Skeletal muscle satellite cell (primary cell): ENCODE measurements around the gene NMBR.
"Not testable (repeated sequence)": the region's sequence is repeated elsewhere in the genome, so short reads cannot be mapped to it uniquely, and the experiment has no call there.

Experiments
- H3K27me3 ChIP-seq: 2 replicates; pipeline ENCODE4 v1.7.0; 2013; ENCODE audit warnings: low read length; ENCODE audit not compliant: control insufficient read depth, insufficient read depth
- H3K36me3 ChIP-seq: 2 replicates; pipeline ENCODE4 v1.7.0; 2013; ENCODE audit warnings: mild to moderate bottlenecking, control low read depth, low read length; ENCODE audit not compliant: insufficient read depth
- H3K4me1 ChIP-seq: 2 replicates; pipeline ENCODE4 v1.7.0; 2013; ENCODE audit warnings: low read length; ENCODE audit not compliant: control insufficient read depth, insufficient read depth
- H3K4me2 ChIP-seq: 2 replicates; pipeline ENCODE4 v1.7.0; 2013; ENCODE audit warnings: mild to moderate bottlenecking, low read length
- H3K4me3 ChIP-seq: 2 replicates; pipeline ENCODE4 v1.7.0; 2013; ENCODE audit warnings: low read length
- H3K9ac ChIP-seq: 2 replicates; pipeline ENCODE4 v1.7.0; 2013; ENCODE audit warnings: mild to moderate bottlenecking, low read depth, low read length, moderate library complexity
- H3K9me3 ChIP-seq: replicated peaks from 2 replicates; pipeline ENCODE4 v1.7.0; 2013; ENCODE audit warnings: mild to moderate bottlenecking, control low read depth, low read length

The NMBR gene

GRCh38 chr6:142178129-142178528 lies 31.2 kb upstream of the NMBR start:
- Histone ChIP-seq H3K36me3 (peaks cover 29% of the 10 kb centered on the region), H3K9me3 (no peaks in the 10 kb centered on the region), H3K27me3 (no peaks in the 10 kb centered on the region), H3K4me1 (no peaks in the 10 kb centered on the region), H3K4me2 (no peak overlapping the region), H3K4me3 (no peak overlapping the region), H3K9ac (no peak overlapping the region)

DNA sequence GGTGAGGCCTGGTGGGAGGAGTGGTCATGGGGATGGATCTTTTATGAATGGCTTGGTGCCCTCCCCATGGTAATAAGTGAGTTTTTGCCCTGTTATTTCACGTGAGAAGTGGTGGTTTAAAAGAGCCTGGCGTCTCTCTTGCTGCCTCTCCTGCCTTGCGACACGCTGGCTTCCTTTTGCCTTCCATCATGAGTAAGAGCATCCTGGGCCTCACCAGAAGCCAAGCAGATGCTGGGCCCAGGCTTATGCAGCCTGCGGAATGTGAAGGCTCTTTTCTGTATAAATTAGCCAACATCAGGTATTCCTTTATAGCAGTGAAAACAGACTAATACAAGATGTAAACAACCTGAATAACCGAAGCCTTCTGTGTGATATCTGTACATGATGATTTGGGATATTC lies 27.8 kb upstream of the NMBR start:
- Histone ChIP-seq H3K36me3 (peaks cover 41% of the 10 kb centered on the region), H3K4me3 (no peak overlapping the region), H3K4me1 (no peaks in the 10 kb centered on the region), H3K9ac (no peak overlapping the region), H3K4me2 (no peak overlapping the region), H3K9me3 (no peaks in the 10 kb centered on the region), H3K27me3 (no peaks in the 10 kb centered on the region)

GRCh38 chr6:142173980-142174379 lies 27.1 kb upstream of the NMBR start:
- peaks cover 46% of the 10 kb centered on the region for H3K36me3 ChIP-seq
- no peaks in the 10 kb centered on the region for H3K9me3 ChIP-seq
- H3K27me3 ChIP-seq = no peaks in the 10 kb centered on the region
- H3K4me1 ChIP-seq = no peaks in the 10 kb centered on the region
- no peak overlapping the region for H3K9ac ChIP-seq
- H3K4me3 ChIP-seq = no peak overlapping the region
- no peak overlapping the region for H3K4me2 ChIP-seq

DNA sequence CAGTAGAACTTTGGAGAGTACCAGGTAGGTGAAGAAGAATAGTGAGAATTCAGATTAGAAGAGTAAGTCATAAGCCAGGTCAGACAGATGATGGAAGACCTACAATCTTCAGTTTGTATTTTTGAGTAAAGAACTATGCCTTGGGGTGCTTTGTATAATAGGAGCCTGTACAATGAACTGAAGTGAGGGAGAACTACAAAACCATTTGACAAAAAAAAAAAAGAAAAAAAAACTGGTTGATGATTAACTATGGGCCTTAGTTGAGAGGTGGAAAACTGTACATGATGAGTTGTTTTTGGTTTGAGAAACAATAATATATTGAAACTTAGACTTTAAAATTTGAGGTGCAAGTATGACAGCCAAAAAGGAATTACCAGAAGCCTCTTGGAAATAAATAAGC lies 25.8 kb upstream of the NMBR start:
- H3K9ac ChIP-seq = no peak overlapping the region
- H3K36me3 ChIP-seq = peaks cover 44% of the 10 kb centered on the region
- H3K27me3 ChIP-seq = no peaks in the 10 kb centered on the region
- no peaks in the 10 kb centered on the region for H3K4me1 ChIP-seq
- no peaks in the 10 kb centered on the region for H3K9me3 ChIP-seq
- H3K4me2 ChIP-seq = no peak overlapping the region
- no peak overlapping the region for H3K4me3 ChIP-seq

GRCh38 chr6:142171351-142171750 lies 24.4 kb upstream of the NMBR start:
- H3K9me3 ChIP-seq = no peaks in the 10 kb centered on the region
- H3K27me3 ChIP-seq = no peaks in the 10 kb centered on the region
- H3K4me3 ChIP-seq = no peak overlapping the region
- H3K36me3 ChIP-seq = peaks cover 38% of the 10 kb centered on the region
- H3K4me1 ChIP-seq = no peaks in the 10 kb centered on the region
- no peak overlapping the region for H3K9ac ChIP-seq
- no peak overlapping the region for H3K4me2 ChIP-seq

DNA sequence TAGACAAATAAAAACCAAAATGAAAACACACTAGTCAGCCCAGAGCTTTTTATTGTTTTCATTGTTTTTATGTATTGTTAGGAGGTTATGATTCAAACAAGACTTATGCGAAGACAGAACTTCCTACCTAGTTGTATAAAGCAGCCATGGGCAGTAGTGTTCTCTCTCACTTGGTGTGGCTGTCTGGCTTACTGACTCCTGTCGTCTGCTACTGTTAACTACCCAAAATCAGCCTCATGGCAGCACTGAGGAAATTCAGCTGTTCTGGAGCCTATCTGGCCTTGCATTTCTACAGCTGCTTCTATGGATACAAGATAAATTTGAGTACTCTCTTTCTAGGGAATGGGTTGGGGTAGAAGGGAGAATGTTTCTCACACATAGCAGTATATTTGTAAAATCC lies 20.6 kb upstream of the NMBR start:
- no peaks in the 10 kb centered on the region for H3K9me3 ChIP-seq
- peaks cover 18% of the 10 kb centered on the region for H3K36me3 ChIP-seq
- H3K27me3 ChIP-seq = no peaks in the 10 kb centered on the region
- no peak overlapping the region for H3K4me2 ChIP-seq
- no peak overlapping the region for H3K9ac ChIP-seq
- no peak overlapping the region for H3K4me3 ChIP-seq
- peaks cover 5% of the 10 kb centered on the region for H3K4me1 ChIP-seq

- H3K9me3 ChIP-seq = no peaks in the 10 kb centered on the region
- peaks cover 17% of the 10 kb centered on the region for H3K36me3 ChIP-seq
- no peak overlapping the region for H3K4me2 ChIP-seq
- H3K4me1 ChIP-seq = peaks cover 9% of the 10 kb centered on the region
- H3K4me3 ChIP-seq = no peak overlapping the region
- no peak overlapping the region for H3K9ac ChIP-seq
- H3K27me3 ChIP-seq = no peaks in the 10 kb centered on the region
Measured at GRCh38 chr6:142167071-142167470, 20.1 kb upstream of the NMBR start.

DNA sequence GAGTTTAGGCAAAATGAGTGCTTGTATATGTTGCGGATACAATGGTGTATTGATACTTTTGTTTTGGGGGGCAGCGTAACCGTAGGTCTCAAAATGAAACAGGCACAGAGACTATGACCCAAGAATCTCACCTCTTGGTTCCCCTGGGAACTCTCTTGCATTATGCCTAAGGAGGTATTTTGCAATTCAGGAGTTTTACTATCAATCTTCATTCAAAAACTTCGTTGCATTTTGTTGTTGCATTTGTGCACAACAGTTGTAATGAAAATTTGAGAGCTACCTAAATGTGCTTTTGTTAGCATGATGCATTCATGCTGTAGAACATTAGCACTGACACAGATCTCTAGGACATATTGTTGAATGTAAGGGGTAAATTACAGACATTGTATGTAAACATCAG lies 18.3 kb upstream of the NMBR start:
- Histone ChIP-seq H3K9me3 (no peaks in the 10 kb centered on the region), H3K9ac (no peak overlapping the region), H3K4me2 (no peak overlapping the region), H3K36me3 (peaks cover 12% of the 10 kb centered on the region), H3K27me3 (no peaks in the 10 kb centered on the region), H3K4me1 (peaks cover 10% of the 10 kb centered on the region), H3K4me3 (no peak overlapping the region)

GRCh38 chr6:142162780-142163179 lies 15.9 kb upstream of the NMBR start:
- Histone ChIP-seq H3K4me2 (no peak overlapping the region), H3K9ac (no peak overlapping the region), H3K36me3 (peaks cover 3% of the 10 kb centered on the region), H3K9me3 (no peaks in the 10 kb centered on the region), H3K4me3 (no peak overlapping the region), H3K27me3 (no peaks in the 10 kb centered on the region), H3K4me1 (peaks cover 10% of the 10 kb centered on the region)

DNA sequence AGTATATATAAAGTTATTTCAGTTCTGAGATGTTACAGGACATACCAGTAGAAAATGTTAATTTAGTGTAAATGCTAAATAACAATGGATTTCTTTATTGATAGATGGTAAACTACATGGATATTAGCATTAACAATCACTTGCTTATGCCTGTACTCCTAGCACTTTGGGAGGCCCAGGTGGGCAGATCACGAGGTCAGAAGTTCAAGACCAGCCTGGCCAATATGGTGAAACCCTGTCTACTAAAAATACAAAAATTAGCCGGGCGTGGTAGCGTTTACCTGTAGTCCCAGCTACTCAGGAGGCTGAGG lies 9.8 kb upstream of the NMBR start:
- not testable (repeated sequence) for H3K9me3 ChIP-seq, H3K27me3 ChIP-seq, H3K9ac ChIP-seq, H3K4me2 ChIP-seq, H3K4me3 ChIP-seq, H3K36me3 ChIP-seq
- H3K4me1 ChIP-seq = peaks cover 24% of the 10 kb centered on the region

GRCh38 chr6:142155895-142156757 lies 9.2 kb upstream of the NMBR start:
- Histone ChIP-seq H3K27me3 (no peaks in the 10 kb centered on the region), H3K4me1 (peaks cover 24% of the 10 kb centered on the region), H3K4me3 (no peak overlapping the region), H3K9ac (no peak overlapping the region), H3K36me3 (no peaks in the 10 kb centered on the region), H3K9me3 (no peaks in the 10 kb centered on the region), H3K4me2 (no peak overlapping the region)

GRCh38 chr6:142155091-142155490 lies 8.2 kb upstream of the NMBR start:
- Histone ChIP-seq H3K27me3 (no peaks in the 10 kb centered on the region), H3K4me2 (no peak overlapping the region), H3K4me1 (peaks cover 24% of the 10 kb centered on the region), H3K36me3 (no peaks in the 10 kb centered on the region), H3K9me3 (no peaks in the 10 kb centered on the region), H3K9ac (no peak overlapping the region), H3K4me3 (no peak overlapping the region)
